Stomach (tissue), 4 donors: ENCODE measurements around the gene TSTD2.

Source experiments
- EP300 ChIP-seq: sonication (generic); formaldehyde crosslinking; IDR thresholded peaks from one replicate; pipeline ENCODE4 v1.6.1; 2017; ENCODE audit warnings: antibody characterized with exemption
- POLR2A ChIP-seq, 4 donors: fragments of 450-650 bp; IDR thresholded peaks; one replicate each; pipeline ENCODE4 v1.6.1; 2016; ENCODE audit warnings: antibody characterized with exemption in 4 of 4, control low read depth in 2 of 4, mild to moderate bottlenecking in 1 of 4, moderate library complexity in 1 of 4
- POLR2AphosphoS5 ChIP-seq, 3 donors: sonication (generic); formaldehyde crosslinking; IDR thresholded peaks; one replicate each; pipeline ENCODE4 v1.6.1; 2016; ENCODE audit warnings: antibody characterized with exemption in 3 of 3
- TF ChIP-seq, protein P1 (sequence below), 7 experiments: fragments of 450-650 bp in 4 of 7; fragments of 200-600 bp in 3 of 7; sonication (generic) in 3 of 7; IDR thresholded peaks; one replicate each; pipeline ENCODE4 v1.5.1; 2016 to 2019; ENCODE audit warnings: antibody characterized with exemption in 7 of 7, control low read depth in 2 of 7, mild to moderate bottlenecking in 1 of 7

DNA sequence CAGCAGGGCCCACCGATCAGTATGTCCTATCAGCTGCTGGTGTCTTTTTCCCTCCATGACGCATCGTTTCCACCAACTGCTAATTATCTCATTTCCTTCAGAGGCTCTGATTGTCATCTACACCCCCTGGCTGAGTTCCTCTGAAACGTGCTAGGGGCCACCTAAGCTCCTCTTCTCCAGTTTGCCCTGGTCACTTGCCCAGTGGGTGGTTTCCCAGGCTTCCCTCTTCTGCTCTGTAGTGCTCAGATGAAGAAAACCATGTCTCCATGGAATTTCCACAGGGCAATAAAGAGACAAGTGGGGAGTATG lies 65.3 kb downstream of the TSTD2 start:
- TF ChIP-seq EP300: no peak
- no peak for TF ChIP-seq POLR2A (IDR thresholded peaks at IDR 0.05)
- TF ChIP-seq, protein P1, sequence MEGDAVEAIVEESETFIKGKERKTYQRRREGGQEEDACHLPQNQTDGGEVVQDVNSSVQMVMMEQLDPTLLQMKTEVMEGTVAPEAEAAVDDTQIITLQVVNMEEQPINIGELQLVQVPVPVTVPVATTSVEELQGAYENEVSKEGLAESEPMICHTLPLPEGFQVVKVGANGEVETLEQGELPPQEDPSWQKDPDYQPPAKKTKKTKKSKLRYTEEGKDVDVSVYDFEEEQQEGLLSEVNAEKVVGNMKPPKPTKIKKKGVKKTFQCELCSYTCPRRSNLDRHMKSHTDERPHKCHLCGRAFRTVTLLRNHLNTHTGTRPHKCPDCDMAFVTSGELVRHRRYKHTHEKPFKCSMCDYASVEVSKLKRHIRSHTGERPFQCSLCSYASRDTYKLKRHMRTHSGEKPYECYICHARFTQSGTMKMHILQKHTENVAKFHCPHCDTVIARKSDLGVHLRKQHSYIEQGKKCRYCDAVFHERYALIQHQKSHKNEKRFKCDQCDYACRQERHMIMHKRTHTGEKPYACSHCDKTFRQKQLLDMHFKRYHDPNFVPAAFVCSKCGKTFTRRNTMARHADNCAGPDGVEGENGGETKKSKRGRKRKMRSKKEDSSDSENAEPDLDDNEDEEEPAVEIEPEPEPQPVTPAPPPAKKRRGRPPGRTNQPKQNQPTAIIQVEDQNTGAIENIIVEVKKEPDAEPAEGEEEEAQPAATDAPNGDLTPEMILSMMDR (IDR thresholded peaks at IDR 0.05): no peak
- no peak for TF ChIP-seq POLR2AphosphoS5 (IDR thresholded peaks at IDR 0.05)
